GM19099 (cell line): ENCODE results near the gene GOLGA6D.
"Not testable (repeated sequence)": the region's sequence is repeated elsewhere in the genome, so short reads cannot be mapped to it uniquely, and the experiment has no call there.

Experiments used
- POLR2A ChIP-seq: IDR thresholded peaks from 3 replicates; pipeline ENCODE4 v1.6.1; 2011; ENCODE audit warnings: low read depth; ENCODE audit not compliant: insufficient read length; ENCODE audit errors: extremely low read depth

Gene GOLGA6D, protein sequence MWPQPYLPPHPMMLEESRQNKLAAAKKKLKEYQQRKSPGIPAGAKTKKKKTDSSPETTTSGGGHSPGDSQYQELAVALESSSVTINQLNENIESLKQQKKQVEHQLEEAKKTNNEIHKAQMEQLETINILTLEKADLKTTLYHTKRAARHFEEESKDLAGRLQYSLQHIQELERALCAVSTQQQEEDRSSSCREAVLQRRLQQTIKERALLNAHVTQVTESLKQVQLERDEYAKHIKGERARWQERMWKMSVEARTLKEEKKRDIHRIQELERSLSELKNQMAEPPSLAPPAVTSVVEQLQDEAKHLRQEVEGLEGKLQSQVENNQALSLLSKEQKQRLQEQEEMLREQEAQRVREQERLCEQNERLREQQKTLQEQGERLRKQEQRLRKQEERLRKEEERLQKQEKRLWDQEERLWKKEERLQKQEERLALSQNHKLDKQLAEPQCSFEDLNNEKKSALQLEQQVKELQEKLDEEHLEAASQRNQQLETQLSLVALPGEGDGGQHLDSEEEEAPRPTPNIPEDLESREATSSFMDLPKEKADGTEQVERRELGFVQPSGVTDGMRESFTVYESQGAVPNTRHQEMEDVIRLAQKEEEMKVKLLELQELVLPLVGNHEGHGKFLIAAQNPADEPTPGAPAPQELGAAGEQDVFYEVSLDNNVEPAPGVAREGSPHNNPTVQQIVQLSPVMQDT

GRCh38 chr15:75282572-75282971, at the start of gene GOLGA6D:
TSS of gene GOLGA6D (plus strand) at chr15:75282835. CDS start at chr15:75282876, 41 bp downstream.
- TF ChIP-seq POLR2A: not testable (repeated sequence)

GRCh38 chr15:75233504-75234190, 49.0 kb upstream of the GOLGA6D start:
- TF ChIP-seq POLR2A: no peak

DNA sequence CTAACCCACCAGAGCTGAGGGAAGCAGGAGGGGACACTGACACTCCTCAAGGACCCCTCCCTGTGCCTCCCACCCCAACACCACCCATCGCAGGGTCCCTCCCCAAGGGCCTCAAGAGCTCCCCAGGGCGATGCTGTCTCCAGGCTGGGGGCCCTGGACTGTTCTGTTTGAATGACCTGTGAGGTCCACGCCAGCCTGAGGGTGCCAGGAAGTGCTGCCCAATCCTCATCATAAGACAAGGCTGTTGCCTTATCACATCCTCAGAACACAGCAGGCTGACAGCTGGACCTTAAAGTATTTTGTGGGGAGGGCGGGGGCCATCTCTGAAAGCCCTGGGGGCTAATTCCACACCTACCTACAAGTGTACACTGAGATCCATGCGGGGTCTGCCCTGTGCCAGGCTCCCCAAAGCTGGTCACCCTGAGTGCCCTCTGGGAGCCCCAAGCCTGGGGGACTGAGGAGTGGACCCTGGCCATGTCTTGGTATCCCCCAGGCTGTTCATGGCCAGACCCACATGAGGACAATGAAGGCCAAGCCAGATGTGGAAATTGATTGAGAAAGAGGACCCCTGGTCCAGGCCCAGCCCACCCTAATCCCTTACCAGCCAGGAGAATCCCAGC, 48.3 kb upstream of the GOLGA6D start:
- TF ChIP-seq POLR2A: no peak

DNA sequence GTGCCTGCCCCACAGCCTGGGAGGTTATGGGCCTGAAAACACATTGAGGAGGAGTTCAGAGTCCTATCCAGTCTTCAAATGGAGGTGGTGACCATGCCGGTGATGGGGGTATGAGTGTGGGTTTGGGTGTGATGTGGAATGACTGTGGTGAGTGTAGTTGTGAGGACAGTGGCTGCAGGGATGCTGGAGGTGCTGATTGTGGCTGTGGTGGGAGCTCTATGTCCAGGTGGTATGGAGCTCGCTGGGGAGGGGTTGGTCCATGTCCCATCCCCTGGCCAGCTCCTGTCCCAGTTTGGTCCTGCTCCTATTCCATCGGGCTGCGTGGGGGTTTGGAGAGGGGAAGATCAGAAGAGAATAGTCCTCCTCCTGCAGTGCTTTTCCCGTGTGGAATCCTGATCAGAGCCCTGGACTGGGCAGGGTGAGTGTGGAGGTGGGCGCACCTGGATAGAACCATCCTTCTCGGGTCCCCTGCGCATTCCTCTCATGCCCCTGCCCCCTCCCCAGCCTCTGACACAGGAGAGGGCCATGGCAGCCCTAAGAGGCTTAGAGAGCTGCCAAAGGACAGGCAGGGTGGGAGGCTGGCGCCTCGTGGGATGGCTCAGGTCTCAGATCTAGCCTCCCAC, 47.5 kb upstream of the GOLGA6D start:
- no peak for TF ChIP-seq POLR2A

DNA sequence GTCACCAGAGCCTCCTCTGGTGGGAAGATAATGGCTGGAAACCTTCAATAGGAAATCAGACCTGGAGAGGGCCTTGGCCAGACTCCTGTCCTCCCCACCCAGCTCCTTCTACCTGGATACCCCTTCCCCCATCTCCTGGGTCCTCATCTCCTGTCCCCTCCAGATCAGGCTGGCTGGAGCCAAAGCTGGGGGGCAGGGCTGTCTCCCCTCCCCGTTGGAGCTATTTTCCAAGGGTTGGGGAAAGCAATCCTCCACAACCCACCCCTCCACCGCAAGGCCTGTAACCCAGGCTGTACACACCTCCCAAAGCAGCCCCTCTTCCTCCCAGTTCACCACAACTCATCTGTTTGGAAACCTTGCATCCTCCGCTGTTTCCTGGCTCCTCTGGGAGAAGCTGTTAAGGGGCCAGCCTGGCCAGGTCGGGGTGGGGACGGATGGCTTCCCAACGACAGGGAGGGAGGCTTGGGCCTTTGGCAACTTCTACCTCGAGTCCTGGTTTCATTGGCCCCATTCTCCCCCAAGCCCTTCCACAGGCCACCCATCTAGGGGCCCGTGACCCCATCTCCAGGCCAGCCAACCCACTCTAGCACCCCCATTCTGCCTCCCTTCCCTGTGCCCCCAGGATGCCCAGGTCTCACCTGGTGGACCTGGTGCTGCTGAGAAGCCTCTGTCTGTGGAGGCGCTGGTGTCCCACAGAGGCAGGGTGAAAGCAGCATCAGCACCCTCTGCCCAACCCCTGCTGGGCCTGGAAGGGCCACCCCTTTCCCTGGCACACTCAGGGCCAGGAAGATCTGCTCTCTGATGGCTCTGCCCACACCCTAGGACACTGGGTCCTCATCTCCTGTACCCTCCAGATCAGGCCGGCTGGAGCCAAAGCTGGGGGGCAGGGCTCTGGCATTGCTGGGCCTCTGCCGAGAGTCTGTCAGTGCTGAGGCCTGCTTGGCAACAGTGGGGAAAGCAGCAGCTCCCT, 46.6 kb upstream of the GOLGA6D start:
- no peak for TF ChIP-seq POLR2A

- TF ChIP-seq POLR2A: no peak
Measured at GRCh38 chr15:75237316-75237982, 45.2 kb upstream of the GOLGA6D start.

DNA sequence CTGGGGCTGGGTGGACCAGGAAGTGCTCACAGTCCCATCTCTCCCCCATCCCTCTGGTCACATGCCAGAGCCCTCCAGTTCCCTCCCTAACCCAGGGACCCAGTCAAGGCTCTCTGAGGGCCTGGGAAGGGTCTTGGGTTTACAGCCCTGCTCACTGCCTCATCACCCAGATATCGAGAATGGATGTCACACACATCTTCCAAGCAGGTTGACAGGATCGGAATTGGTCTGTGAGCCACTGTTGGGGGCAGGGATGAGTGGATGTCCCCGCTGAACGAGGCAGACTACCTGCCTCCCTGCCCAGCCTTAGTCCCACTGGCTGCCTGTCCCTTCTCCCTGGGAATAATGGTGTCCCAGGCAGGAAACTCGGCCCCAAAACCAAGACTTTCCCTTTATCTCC, 44.5 kb upstream of the GOLGA6D start:
- TF ChIP-seq POLR2A: no peak

DNA sequence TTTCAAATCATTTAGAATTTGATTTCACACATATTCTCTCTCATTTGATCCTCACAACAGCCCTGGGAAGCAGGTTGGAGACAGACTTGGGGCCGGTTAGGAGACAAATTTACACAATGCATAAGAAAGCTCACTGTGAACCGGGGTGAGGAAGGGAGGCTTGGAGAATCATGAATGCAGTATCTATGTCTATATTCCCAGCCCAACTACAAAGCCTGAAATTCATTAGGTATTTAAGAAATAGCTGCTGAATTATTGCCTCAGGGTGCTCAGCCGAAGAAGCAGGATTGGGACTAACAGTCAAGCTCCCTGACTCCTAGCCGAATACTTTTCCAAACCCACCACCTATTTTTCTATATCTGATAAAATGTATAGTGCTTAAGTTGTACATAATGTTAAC, 32.9 kb upstream of the GOLGA6D start:
- TF ChIP-seq POLR2A: no peak

DNA sequence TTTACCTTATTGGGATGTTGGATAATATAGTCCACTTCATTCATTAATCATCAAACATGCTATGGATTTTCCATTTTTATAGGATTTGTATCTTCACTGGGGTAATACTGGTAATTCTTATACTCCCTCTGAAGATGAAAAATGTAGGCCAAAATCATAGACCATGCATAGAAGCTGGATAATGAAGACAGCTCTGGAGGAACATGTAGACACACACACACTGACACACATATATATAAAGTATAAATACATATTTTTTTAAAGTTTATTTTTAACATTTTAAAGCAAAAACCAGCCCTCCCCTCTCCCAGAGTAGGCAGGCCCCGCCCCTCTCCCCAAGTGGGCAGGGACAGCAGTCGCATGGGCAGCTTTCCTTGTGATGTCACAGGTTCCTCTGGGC, 24.6 kb upstream of the GOLGA6D start, which contains the start of gene GOLGA6C:
TSS of gene GOLGA6C (plus strand) at position 301 of the 400 bp plus-strand sequence. CDS start 265 bp downstream, outside the sequence.
- TF ChIP-seq POLR2A: not testable (repeated sequence)

DNA sequence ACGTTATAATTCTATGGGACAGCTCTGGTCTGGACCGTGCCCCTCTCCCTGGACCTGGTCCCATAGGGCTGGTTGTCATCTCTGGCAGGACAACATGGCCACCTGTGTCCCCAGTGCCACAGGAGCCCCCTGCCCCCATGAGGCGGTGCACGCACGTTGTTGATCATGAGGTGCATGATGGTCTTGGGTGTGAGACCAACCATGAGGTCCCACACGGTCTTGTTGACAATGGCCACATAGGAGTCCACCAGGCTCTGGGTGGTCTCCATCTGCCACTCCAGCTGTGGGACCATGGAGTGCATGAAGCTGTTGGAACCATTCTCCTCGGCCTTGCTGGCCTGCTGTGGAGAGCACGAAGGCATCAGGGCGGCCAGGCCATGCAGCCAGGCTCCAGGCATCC, 19.7 kb downstream of the GOLGA6D start:
- TF ChIP-seq POLR2A: no peak

- TF ChIP-seq POLR2A: no peak
Measured at GRCh38 chr15:75306188-75306587, 23.6 kb downstream of the GOLGA6D start.

DNA sequence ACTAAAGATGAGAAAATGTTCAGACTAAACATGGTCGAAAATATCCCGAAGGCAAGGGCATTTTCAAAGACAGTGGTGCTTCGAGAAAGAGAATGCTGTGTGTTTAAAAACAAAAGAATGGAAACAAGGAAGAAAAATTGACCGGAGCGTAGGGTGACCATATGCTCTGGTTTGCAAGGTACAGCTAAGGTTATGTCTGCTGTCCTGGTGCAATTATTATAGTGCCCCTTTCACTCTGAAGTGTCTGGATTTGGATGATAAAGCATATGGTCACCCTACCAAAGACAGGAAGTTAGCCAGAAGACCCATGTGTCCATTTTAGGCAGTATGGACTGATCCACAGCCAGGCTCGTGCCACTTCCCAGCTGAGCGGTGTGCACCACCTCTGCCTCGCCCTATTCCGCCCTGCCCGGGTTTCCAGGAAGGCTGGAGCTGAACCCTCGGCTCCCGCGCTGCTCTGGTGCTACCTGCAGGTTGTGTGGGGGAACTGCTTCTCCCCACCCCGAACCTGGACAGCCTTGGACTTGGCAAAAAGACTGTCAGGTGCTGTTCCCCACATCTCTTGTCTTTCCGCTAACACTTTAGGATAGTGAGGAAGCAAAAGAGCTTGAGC, 25.2 kb downstream of the GOLGA6D start:
- no peak for TF ChIP-seq POLR2A

DNA sequence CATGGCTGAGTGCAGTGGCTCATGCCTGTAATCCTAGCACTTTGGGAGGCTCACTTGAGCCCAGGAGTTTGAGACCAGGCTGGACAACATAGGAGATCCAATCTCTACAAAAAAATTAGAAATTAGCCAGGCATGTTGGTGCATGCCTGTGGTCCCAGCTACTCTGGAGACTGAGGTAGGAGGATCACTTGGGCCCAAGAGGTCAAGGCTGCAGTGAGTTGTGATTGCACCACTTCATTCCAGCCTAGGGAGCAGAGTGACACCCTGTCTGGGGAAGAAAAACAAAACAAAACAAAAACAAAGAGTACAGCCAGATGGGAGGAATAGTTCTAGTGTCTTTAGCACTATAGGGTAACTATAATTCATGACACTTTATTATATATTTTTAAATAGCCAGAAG, 27.1 kb downstream of the GOLGA6D start:
- TF ChIP-seq POLR2A: no peak
